Measurements from ENCODE around the gene GNG7.
"Not testable (repeated sequence)": the region's sequence is repeated elsewhere in the genome, so short reads cannot be mapped to it uniquely, and the experiment has no call there.

Gene GNG7

DNA sequence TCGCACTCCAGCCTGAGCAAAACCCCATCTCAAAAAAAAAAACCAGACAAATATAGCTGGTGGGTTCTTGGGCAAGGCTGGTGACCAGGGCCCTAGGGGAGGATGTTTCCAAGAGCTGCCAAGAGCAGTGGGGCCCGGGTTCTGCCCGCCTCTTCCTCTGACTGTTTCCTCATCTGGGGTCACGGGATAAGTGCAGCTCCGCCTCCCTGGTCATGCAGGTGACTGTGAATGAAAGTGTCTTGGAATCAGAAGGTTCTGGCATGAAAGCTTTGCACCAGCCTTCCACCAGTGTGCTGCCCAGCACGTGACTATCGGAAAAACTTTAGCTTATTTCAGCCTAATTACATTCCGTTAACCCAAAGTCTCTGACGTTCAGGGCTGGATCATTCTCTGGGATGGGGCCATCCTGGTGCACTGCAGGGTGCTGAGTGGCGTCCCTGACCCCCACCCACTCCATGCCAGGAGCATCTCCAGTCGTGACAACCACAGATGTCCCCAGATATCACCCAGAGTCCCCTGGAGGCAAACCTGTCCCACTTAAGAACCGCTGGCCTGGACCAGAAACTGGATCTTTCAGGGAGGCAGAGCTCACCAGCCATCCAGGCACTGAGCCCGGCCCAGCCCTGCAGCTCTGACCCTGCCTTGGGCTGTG lies 85.6 kb downstream of the GNG7 start:
- FAIRE-seq, result no peak

DNA sequence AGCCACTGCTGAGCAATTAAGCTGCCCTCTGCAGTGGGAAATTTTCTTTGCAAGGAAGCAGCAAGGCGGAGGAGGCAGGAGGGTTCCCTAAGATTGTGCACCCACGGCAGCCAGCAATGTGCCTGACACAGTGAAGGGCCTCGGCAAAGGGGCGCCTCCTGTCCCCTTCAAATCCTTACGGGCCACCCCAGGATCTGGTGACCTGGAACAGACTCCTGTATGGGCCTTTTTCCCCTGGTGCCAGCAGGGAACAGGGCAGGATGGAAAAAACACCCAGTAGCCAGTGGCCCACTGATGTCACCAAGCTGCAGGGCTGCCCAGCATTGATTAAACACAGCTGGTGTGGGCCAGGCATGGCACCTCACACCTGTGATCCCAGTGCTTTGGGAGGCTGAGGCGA lies 86.7 kb downstream of the GNG7 start:
- no peak for FAIRE-seq

DNA sequence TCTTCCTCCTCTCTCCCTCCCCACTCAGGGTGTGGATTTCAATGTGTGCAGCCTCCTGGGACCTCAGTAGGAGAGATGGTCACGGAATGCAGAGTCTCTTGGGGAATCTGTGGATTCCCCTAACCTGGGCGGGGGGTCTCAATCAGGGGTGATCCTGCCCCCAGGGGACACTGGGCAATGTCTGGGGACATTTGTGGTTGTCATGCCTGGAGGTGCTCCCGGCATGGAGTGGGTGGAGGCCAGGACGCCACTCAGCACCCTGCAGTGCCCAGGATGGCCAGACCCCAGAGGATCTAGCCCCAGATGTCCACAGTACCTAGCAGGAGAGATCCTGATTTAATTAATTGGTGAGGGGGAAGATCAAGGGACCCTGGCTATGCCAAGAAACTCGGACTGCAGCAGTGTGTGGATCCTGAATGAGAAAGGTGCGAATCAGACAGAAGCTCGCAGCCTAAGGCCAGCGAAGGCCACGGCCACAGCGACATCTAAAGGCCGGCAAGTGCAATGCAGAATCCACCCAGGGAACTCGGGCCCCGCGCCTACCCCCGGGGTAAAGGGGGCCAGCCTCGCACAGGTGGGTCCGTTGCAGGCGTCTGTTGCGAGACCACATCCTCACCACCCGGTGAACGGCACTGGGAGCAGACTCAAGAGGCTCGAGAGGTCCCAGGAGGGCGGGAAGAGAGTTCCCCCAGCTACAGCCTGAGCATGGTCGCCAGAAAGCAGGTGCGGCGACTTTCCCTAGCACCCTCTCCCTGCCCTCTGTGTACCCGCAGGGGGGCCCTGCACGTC lies 88.8 kb downstream of the GNG7 start:
- FAIRE-seq, result no peak

DNA sequence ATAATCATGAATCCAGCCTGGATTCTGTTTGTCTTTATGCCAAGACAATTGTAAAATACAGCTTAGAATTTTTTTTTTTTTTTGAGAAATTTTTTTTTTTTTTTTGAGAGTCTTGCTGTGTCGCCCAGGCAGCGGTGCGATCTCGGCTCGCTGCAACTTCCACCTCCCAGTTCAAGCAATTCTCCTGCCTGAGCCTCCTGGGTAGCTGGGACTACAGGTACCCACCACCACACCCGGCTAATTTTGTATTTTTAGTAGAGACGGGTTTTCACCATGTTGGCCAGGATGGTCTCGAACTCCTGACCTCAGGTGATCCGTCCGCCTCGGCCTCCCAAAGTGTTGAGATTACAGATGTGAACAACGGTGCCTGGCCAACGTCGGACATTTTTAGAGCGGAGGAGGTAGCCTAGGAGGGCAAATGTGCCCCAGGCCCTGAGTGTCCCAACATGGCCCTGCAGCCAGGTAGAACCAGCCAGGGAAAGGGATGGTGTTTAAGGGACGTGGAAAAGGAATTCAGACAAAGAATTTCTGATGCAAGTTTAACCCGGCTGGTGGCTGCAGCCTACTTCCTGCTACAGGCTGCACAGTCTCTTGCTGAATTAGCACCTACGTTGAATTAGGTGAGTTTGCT lies 89.8 kb downstream of the GNG7 start:
- FAIRE-seq, result no peak

DNA sequence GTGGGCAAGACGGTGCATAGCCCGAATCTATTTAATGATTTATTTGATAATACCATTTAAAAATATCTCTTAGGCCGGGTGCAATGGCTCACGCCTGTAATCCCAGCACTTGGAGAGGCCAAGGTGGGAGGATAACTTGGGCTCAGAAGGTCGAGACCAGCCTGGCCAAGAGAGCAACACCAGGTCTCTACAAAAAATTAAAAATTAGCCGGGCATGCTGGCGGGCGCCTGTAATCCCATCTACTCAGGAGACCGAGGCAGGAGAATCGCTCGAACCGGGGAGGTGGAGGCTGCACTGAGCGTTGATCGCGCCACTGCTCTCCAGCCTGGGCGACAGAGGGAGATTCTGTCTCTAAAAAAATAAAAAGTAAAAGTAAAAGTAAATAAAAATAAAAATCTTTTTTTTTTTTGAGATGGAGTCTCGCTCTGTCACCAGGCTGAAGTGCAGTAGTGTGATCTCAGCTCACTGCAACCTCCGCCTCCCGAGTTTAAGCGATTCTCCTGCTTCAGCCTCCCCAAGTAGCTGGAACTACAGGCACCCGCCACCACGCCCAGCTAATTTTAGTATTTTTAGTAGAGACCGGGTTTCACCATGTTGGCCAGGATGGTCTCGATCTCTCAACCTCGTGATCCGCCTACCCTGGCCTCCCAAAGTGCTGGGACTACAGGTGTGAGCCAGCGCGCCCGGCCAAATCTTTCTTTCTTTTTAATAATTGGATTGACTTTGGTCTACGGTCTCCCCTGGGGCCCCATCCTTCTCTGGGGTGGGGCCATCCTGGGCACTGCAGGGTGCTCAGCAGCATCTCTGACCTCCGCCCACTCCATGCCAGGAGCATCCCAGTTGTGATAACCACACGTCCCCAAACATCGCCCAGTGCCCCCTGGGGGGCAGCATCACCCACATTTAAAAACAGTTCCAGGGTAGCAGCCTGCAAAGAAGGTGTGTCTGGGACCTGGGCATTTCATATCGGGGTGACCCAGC lies 90.7 kb downstream of the GNG7 start:
- FAIRE-seq, result no peak

DNA sequence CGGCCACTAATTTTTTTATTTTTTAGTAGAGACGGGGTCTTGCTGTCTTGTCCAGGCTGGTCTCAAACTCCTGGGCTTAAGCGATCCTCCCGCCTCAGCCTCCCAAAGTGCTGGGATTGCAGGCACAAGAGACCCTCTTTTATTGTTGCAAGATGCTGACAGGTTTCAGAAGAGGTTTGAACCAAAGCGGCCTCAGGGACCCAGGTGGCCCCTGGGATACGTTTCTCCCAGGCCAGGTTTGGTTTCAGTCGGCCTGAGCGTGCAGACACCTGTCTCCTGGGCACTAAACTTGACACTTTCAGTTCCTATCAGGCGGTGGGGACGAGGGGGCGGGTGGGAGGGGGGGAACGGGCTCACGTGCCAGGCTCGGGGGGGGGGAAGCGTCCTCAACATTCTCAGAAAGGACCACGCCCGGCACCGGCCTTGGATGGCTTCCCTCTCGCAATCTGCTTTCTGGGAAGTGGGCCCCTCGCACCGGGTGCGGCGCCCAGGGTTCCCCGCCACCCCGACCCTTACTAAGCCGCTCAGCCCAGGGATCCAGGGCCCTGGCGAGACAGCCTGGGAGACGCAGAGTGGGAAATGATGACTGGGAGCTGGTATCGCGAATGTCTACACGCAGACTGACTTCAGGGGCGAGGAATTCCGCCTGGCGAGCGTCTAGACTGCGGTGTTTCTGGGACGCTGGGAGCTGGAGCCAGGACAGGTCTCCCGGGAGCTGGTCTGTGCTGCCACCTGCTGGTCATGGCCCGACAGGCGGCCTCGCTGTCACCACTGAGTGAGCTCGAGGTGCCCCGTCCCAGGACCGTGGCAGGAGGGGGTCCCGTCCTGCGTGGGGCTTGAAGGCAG lies 91.6 kb downstream of the GNG7 start:
- FAIRE-seq, result peak; percentile 78

DNA sequence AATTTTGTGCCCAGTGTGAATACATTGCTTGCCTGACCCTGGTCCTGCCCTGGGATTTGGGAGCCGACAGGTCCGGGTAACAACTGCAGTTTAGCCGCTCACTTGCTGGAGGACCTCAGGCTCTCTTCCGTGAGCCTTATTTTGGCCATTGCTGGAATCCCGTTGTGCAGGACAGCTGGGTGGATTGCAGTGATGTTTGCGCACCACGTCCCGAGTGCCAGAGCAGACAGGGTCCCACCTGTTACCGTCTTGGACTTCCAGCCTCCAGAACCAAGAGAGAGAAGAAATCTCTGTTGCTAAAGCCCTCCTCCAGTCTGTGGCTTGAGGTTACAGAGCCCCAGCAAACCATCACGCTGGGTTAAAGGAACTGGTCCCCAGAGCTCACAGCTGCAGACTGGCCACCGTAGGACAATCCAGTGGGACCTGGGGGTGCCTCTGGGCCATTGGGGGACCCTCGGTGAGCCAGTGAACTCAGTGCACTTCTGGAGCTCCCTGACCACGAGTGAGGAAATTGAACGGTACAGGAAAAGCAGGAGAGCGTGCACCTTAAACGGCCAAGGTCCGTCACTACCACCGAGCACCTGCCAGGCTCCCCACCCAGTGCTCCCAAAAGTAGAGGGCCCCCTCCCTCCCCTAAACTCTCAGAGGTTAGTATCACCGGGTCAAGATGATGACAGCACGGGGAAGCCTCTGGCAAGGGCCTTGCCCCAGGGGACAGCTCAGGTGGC lies 92.9 kb downstream of the GNG7 start:
- FAIRE-seq, result no peak

DNA sequence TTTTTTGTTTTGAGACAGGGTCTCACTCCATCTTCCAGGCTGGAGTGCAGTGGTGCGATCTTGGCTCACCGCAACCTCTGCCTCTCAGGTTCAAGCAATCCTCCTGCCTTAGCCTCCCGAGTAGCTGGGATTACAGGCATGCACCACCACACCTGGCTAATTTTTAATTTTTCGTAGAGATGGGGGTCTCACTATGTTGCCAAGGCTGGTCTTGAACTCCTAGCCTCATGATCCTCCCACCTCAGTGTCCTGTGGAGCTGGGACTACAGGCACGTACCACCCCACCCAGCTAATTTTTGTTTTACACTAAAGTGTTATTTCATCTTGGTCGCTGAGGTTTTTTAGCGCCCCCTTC lies 93.5 kb downstream of the GNG7 start:
- not testable (repeated sequence) for FAIRE-seq

DNA sequence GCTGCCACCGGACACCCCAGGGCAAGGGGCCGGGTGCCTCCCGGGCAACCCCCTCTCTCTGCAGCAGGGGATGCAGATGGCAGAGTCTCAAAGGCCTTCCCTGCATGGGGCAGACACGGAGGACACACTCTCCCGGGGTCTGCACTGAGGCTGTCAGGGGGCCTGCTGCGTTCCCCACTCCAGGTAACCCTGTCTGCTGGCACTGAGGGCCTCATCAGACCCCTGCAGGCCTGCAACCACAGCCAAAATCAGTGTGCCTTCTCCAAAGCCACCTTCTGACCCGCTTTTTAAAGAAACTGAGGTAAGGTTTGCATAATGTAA lies 93.9 kb downstream of the GNG7 start:
- no peak for FAIRE-seq

DNA sequence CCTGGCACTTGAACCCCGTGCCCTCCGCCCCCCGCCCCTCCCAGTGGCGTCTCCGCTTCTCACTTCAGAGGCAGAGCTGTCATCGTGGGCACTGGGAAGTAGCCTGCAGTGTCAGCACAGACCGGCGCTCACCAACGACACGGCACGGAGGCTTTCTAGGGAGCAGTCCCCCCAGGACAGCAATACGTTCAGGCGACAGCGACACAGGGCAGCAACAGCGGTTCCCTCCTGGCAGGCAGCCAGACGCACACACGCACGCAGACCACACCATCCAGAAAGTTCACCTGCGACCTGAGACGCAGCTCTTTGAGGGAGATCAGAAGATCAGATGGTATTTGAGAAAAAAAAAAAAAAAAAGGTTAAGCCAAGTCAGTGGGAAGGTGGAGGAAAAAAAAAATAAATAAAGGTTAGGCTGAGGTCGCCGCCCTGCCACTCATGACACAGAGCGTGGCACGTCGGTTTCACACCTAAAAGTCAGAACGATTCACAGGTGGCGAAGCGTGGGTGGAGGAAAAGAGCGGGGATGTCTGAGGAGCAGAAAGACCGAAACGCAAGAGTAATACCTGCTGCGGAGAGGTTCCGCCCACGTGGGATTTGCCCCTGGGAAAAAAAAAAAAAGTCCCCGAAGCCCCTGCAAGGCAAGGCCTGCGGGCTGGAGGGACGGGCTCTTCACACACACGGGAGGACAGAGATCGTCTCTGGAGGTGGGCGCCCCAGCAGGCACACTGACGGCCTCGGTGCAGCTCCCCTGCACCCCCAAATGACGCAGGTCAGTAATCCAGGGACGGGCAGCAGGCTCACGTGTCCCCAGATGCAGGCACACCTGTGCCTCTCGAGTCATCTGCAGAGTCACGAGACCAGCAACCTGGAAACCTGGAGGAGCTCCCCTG lies 94.5 kb downstream of the GNG7 start:
- no peak for FAIRE-seq

DNA sequence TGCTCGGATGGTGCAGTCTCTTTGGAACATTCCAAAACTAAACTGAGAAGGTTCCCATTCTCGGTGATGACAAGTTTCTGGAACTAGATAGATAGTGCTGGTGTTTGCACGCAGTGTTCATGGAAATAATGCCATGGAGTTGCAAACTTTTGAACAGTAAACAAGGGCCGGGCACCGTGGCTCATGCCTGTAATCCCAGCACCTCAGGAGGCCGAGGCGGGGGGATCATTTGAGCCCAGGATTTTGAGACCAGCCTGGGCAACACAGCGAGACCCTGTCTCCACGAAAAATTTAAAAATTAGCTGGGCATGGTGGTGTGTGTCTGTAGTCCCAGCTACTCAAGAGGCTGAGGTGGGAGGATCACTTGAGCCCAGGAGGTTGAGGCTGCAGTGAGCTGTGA lies 95.7 kb downstream of the GNG7 start:
- not testable (repeated sequence) for FAIRE-seq

DNA sequence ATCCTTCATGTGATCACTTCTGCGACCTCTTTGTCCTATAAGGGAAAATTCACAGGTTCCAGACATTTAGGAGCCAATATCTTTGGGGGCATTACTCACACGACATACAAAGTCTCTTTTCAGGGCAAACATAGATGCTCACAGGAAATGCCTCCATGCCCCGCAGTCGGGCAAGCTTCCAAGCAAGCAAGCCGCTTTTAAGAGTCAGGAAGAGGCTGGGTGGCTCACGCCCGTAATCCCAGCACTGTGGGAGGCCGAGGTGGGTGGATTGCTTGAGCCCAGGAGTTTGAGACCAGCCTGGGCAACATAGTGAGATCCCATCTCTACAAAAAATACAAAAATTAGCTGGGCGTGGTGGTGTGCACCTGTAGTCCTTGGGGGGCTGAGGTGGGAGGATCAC lies 96.6 kb downstream of the GNG7 start:
- not testable (repeated sequence) for FAIRE-seq

DNA sequence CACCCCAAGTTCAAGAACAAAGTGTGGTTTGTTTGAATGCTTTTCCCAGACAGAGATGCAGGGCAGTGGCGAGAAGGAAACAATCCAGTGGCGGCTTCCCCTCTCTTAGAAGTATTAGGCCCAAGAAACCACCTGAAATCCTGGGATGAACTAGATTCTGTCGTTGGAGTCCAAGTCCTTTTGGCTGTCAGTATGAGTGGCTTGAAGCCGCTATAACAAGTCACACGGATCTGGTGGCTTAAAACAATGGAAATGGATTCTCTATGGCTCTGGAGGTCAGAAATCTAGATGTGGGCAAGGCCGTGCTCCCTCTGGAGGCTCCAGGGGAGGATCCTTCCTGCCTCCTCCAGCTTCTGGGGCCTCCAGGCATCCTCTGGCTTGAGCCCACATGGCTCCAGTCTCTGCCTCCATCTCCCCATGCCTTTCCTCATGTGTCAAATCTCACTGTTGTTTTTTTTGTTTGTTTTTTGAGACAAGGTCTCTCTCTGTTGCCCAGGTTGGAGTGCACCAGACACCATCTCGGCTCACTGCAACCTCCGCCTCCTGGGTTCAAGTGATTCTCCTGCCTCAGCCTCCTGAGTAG lies 97.7 kb downstream of the GNG7 start:
- FAIRE-seq, result no peak

DNA sequence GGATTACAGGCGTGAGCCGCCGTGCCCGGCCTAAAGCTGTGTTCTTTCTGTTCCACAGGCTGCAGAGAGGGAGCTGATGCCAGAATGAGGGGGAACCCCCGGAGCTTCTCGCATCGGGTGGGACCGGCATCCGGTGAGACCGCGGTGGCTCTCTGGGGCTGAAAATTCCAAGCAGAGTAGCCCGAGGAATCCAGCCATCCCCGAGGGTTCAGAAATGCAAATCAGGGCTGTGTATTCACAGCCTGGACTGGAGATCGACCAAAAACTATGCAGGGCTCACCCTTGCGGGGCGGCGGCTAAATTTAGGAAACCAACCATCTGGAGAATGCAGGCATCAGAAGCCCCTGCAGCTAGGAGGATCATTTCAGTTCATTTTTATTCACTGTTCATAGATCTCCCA lies 99.2 kb downstream of the GNG7 start:
- FAIRE-seq, result no peak

DNA sequence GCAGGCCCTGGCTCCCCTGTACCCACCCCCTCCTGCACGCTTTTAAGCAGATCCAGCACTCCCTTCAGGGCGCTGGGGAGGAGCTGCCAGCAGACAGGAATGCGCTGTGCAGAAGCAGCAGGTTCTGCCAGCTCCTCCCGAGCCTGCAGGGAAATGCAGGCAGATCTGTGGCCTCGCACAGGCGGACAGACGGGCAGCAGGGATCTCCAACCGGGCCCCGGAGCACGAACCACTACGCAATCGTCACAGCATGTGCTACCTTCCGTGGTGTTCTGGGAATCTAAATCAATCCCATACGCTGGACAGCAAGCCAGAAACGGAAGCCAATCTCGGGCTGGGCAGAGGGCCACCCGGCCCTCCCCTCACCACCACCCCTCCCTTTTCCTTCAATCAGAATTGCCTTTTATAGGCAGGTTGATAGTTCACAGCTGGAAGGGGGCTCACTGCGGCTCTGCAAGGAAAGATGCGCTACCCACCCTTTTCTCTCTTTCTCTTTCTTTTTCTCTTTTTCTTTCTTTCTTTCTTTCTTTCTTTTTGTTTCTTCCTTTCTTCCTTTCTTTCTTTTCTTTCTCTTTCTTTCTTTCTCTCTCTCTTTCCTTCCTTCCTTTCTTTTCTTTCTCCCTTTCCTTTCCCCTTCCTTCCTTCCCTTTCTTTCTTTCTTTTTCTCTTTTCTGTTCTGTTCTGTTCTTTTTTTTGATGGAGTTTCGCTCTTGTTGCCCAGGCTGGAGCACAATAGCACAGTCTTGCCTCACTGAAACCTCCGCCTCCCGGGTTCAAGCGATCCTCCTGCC lies 99.9 kb downstream of the GNG7 start:
- FAIRE-seq, result no peak

DNA sequence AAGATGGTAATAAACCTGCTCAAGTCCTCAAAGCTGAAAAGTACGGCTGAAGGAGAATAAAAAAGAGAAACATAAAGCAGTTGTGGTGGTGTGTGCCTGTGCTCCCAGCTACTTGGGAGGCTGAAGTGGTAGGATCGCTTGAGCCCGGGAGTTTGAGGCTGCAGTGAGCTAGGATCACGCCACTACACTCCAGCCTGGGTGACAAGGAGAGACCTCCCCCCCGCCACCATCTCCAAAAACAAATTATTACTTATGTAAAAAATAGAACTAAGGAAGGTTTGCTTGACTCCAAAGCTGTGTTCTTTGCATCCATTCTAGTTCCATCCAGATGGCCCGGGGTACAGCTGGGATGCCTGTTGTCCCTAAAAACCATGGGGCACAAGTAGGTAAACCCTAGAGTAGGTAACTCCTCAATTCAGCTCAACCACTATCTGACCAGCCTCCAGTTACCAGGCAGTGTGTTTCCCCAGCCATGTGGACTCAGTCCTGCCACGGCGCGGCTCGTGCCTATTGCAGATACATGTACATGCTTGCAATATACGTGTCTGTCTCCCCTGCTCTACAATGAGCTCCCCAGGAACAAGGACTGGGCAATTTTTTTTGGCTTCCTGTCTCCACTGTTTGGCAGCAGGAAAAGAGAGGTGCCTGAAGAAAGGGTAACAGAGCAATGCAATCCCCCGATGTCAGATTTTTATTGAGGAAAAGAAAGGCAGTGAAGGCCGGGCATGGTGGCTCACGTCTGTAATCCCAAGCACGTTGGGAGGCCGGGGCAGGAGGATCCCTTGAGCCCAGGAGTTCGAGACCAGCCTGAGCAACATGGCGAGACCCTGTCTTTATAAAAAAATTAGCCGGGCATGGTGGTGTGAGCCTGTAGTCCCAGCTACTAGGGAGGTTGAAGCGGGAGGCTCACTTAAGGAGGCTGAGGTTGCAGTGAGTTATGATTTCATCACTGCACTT lies 101.3 kb downstream of the GNG7 start:
- FAIRE-seq, result no peak

DNA sequence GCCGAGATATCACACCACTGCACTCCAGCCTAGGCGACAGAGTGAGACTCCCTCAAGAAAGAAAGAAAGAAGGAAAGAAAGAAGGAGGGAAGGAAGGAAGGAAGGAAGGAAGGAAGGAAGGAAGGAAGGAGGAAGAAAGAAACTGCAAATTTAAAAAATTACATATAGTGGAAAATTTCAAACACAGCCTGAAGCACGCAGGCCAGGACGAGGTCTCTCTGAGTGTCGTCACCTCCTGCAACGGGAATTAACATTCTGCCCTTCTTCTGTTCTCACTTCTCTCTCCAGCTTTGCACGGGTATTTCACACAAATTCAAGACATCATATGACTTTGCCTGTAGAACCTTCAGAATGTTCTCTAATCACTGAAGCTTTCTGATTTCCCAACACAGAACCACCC lies 108.2 kb downstream of the GNG7 start:
- no peak for FAIRE-seq

DNA sequence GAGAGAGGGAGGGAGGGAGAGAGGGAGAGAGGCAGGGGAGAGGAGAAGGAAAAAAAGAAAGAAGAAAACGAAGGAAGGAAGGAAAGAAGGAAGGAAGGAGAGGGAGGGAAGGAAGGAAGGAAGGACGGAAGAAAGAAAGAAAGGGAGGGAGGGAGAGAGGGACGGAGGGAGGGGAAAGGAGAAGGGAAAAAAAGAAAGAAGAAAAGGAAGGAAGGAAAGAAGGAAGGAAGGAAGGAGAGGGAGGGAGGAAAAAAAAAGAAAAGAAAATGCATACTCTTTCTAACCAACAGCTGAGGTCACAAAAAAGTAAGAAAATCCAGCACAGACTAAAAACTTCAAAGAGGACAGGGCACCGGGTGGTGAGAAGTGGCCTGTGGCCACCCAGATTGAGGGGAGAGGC lies 109.7 kb downstream of the GNG7 start:
- FAIRE-seq, result no peak

All from G401.6 (cell line).